Heart left ventricle (tissue), 16 donors: ENCODE data around the gene SCUBE2. TPM values are rescaled to one million over a fixed set of nuclear protein-coding genes. Genes with fewer than 3 reads are reported as not detected.

Source experiments
- ATAC-seq, 4 donors: fragments of 200-7000 bp; cut with Tn5 transposase; one replicate each; pipeline ENCODE4 v1.9.1; 2020 to 2022; ENCODE audit warnings: moderate library complexity in 4 of 4, mild to moderate bottlenecking in 3 of 4, moderate number of reproducible peaks in 1 of 4
- DNase-seq, 5 donors: peaks; one replicate each; pipeline ENCODE4 v3.0.0-alpha.2; 2020
- H3K27ac ChIP-seq, 12 donors: fragments of 200-600 bp; sonication (generic) in 4 of 12; one replicate each; pipeline versions ENCODE4 v1.5.0 to v1.8.0; 2016 to 2022; ENCODE audit warnings: mild to moderate bottlenecking in 2 of 12
- H3K27me3 ChIP-seq, 9 donors: fragments of 200-600 bp; sonication (generic) in 2 of 9; one replicate each; pipeline versions ENCODE4 v1.5.1 to v1.8.0; 2016 to 2022; ENCODE audit warnings: mild to moderate bottlenecking in 3 of 9
- H3K36me3 ChIP-seq, 9 donors: fragments of 200-600 bp; sonication (generic) in 2 of 9; one replicate each; pipeline versions ENCODE4 v1.5.0 to v1.8.0; 2018 to 2022; ENCODE audit warnings: mild to moderate bottlenecking in 2 of 9
- H3K4me1 ChIP-seq, 12 donors: fragments of 200-600 bp; sonication (generic) in 4 of 12; one replicate each; pipeline versions ENCODE4 v1.5.0 to v1.8.0; 2016 to 2022; ENCODE audit warnings: mild to moderate bottlenecking in 3 of 12
- H3K4me3 ChIP-seq, 12 donors: fragments of 200-600 bp; sonication (generic) in 4 of 12; one replicate each; pipeline versions ENCODE4 v1.5.0 to v1.8.0; 2017 to 2022; ENCODE audit warnings: mild to moderate bottlenecking in 9 of 12, moderate library complexity in 4 of 12
- H3K9me3 ChIP-seq, 12 donors: fragments of 200-600 bp; sonication (generic) in 4 of 12; one replicate each; pipeline versions ENCODE4 v1.5.0 to v1.8.0; 2016 to 2022; ENCODE audit warnings: mild to moderate bottlenecking in 1 of 12
- CTCF ChIP-seq, 12 donors: fragments of 200-600 bp; sonication (generic) in 4 of 12; IDR thresholded peaks; one replicate each; pipeline versions ENCODE4 v1.5.0 to v1.8.0; 2018 to 2022; ENCODE audit warnings: antibody characterized with exemption in 12 of 12, mild to moderate bottlenecking in 5 of 12
- POLR2A ChIP-seq, 2 donors: fragments of 450-650 bp; IDR thresholded peaks; one replicate each; pipeline ENCODE4 v1.6.1; 2017; ENCODE audit warnings: antibody characterized with exemption in 2 of 2, mild to moderate bottlenecking in 2 of 2, moderate library complexity in 2 of 2
- WGBS, 4 donors: extraction: QIAGEN DNeasy Blood & Tissue Kit in 2 of 4; methylation state at CpG; one replicate each; pipeline versions ENCODE4 v1.1.5 to v1.1.7; 2013 to 2018; 5-methylcytosine and 5-hydroxymethylcytosine counted together
- intact Hi-C, 10 donors: fragments of 100-400 bp; cut with DNase I; formaldehyde crosslinking; loops; one replicate each; pipeline versions ENCODE4 v1.11.1 to v1.14.2; 2022
- polyA plus RNA-seq, 2 donors: library from polyadenylated mRNA; stranded (reverse); fragments of 200-250 nt; gene quantifications; one replicate each; pipeline ENCODE4 v1.2.3, GENCODE V29; 2013
- total RNA-seq, 9 donors: library from RNA; depleted of rRNA in 2 of 9; stranded (reverse); fragments of >200 nt in 2 of 9; fragmentation: NEBNext Ultra II Directional in 3 of 9; extraction: Animal tissue kit (Norgen Biotek cat#: 25700) in 3 of 9; gene quantifications; one replicate each; pipeline versions ENCODE4 v1.1.0 to v1.2.4, GENCODE V29; 2016 to 2023
- donor health status: ischemic (EF 13 %, LVEDD 7.1; RV severe dilation, severe dysfunction).
- donor health status: healthy with polysubstance abuse.
- donor health status: DM: no; HTN: yes; CAD: no.
- donor health status: DM: no; HTN: no; CAD: no.
- donor health status: ischemic (EF 25% LVEDD 6.9; RV normal size, moderate dysfunction).
- donor health status: ischemic (EF 25% LVEDD 5.7; RV mildly dilated, moderate dysfunction).
- donor health status: healthy.
- donor health status: DM: yes; HTN: yes; CAD: no.
- donor health status: ischemic (EF 35%, LVEDD 5.7; RV mildly dilated, moderate dysfunction).
- donor health status: nonischemic (EF 11% LVEDD 7.7; RV severe dilation, severe dysfunction).
- donor health status: DM: yes; HTN: yes; CAD: no.
- donor health status: PGD.
- donor health status: ischemic (EF 29% LVEDD 5.4; RV normal size, mild dysfunction).
- donor health status: nonischemic (EF 23%, LVEDD 6.1; RV moderate dilation, normal function).

The SCUBE2 gene
- total and polyA plus RNA-seq, 11 donors, result 0.08 to 4.3 (median 0.83) TPM

- ATAC-seq (no peak), DNase-seq (no peak)
- TF ChIP-seq POLR2A (IDR thresholded peaks at IDR 0.05) (no peak), CTCF (IDR thresholded peaks at IDR 0.05) (peak in 3 of 12 donors; percentile 11 to 18 (median 15))
- Histone ChIP-seq H3K4me1 (peaks cover 0 to 12% (median 0%) of the 10 kb centered on the region in 12 donors), H3K36me3 (peaks cover 0 to 5% (median 0%) of the 10 kb centered on the region in 9 donors), H3K9me3 (no peaks in the 10 kb centered on the region), H3K4me3 (no peak overlapping the region), H3K27me3 (no peaks in the 10 kb centered on the region), H3K27ac (peak overlapping the region in 1 of 12 donors; percentile 4)
- WGBS, 4 donors, result 76 to 83% (median 80%) methylated on average over 4 of the region's 4 CpGs
- intact Hi-C loops, result loop anchor here in 1 of 10 donors (5.0 kb wide), 1 partner anchor 43 kb away; no protein-coding TSS in a partner anchor
Measured at GRCh38 chr11:9060700-9061111, 30.7 kb downstream of the SCUBE2 start.

GRCh38 chr11:9059406-9059805 is 32.0 kb downstream of the SCUBE2 start:
- H3K36me3 ChIP-seq, result peaks cover 0 to 5% (median 0%) of the 10 kb centered on the region in 9 donors
- H3K27ac ChIP-seq, result no peak overlapping the region
- no peaks in the 10 kb centered on the region for H3K9me3 ChIP-seq
- H3K4me1 ChIP-seq, result peaks cover 0 to 12% (median 0%) of the 10 kb centered on the region in 12 donors
- intact Hi-C loops, result no loop called here
- TF ChIP-seq CTCF (IDR thresholded peaks at IDR 0.05) (no peak), POLR2A (IDR thresholded peaks at IDR 0.05) (no peak)
- no peak overlapping the region for H3K4me3 ChIP-seq
- 86 to 90% (median 89%) methylated on average over 3 of the region's 3 CpGs for WGBS, 4 donors
- no peaks in the 10 kb centered on the region for H3K27me3 ChIP-seq
- ATAC-seq (no peak), DNase-seq (no peak)

- 87 to 97% (median 96%) methylated on average over 4 of the region's 4 CpGs for WGBS, 4 donors
Measured at GRCh38 chr11:9057888-9058287, 33.5 kb downstream of the SCUBE2 start.

DNA sequence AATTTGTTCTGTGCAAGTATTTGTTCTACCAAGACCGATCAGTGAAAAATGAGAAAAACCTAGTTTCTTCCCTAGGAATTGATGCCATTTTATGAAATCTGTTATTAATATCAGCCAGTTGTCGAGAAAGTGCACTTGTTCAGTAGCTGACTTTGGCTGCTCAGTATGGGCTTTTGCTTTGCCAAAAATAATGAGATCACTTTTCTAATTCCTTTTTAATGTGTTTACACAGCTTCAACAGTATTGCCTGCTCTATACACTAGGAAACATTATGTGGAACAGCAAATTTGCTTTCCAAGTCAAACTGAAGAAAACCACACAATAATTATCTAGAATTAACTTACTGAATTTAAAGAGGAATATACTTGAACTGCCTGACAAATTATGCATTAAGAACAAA is 34.4 kb downstream of the SCUBE2 start:
- Histone ChIP-seq H3K27me3 (no peaks in the 10 kb centered on the region), H3K27ac (peak overlapping the region in 4 of 12 donors; percentile 19 to 59 (median 22)), H3K36me3 (peaks cover 0 to 5% (median 0%) of the 10 kb centered on the region in 9 donors), H3K4me3 (no peak overlapping the region), H3K4me1 (peaks cover 0 to 12% (median 0%) of the 10 kb centered on the region in 12 donors), H3K9me3 (no peaks in the 10 kb centered on the region)
- DNase-seq (no peak), ATAC-seq (peak in 3 of 4 donors; percentile 51 to 76 (median 71))
- 54 to 82% (median 63%) methylated on average over 2 of the region's 2 CpGs for WGBS, 4 donors
- TF ChIP-seq CTCF (IDR thresholded peaks at IDR 0.05) (no peak), POLR2A (IDR thresholded peaks at IDR 0.05) (no peak)
- intact Hi-C loops, result no loop called here

More at GRCh38 chr11:9057888-9058287, 33.5 kb downstream of the SCUBE2 start:
- ATAC-seq, result no peak
- H3K36me3 ChIP-seq, result peaks cover 0 to 5% (median 0%) of the 10 kb centered on the region in 9 donors
- no peaks in the 10 kb centered on the region for H3K27me3 ChIP-seq
- intact Hi-C loops, result no loop called here
- no peaks in the 10 kb centered on the region for H3K9me3 ChIP-seq
- H3K27ac ChIP-seq, result no peak overlapping the region
- no peak overlapping the region for H3K4me3 ChIP-seq
- TF ChIP-seq CTCF (IDR thresholded peaks at IDR 0.05), result no peak
- no peak for TF ChIP-seq POLR2A (IDR thresholded peaks at IDR 0.05)
- peaks cover 0 to 12% (median 0%) of the 10 kb centered on the region in 12 donors for H3K4me1 ChIP-seq
- no peak for DNase-seq
